ENCODE data around the gene ERCC6L.

DNA sequence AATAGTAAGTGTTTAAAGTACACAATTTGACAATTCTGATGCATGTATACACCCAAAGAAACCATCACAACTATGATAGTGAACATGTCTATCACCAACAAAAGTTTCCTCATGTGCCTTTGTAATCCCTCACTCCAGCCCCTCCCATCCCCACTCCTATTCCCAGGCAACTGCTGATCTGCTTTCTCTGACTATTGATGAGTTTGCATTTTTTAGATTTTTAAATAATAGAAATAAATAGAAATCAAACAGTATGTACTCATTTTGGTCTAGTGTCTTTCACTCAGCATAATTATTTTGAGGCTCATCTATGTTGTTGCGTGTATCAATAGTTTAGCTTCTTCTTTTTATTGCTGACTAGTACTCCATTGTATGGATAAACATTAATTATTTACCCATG is 43.5 kb upstream of the ERCC6L start:
- TF ChIP-seq CTCF (IDR thresholded peaks at IDR 0.05) (no peak), EZH2 (IDR thresholded peaks at IDR 0.05; ENCODE audit: borderline replicate concordance, insufficient read depth, low read depth, low read length, poor library complexity, severe bottlenecking) (no peak)
